ENCODE results near the gene NEK10. TPM values are rescaled to one million over a fixed set of nuclear protein-coding genes. Genes with fewer than 3 reads are reported as not detected.
"Not testable (repeated sequence)": the region's sequence is repeated elsewhere in the genome, so short reads cannot be mapped to it uniquely, and the experiment has no call there.

NEK10 gene, protein sequence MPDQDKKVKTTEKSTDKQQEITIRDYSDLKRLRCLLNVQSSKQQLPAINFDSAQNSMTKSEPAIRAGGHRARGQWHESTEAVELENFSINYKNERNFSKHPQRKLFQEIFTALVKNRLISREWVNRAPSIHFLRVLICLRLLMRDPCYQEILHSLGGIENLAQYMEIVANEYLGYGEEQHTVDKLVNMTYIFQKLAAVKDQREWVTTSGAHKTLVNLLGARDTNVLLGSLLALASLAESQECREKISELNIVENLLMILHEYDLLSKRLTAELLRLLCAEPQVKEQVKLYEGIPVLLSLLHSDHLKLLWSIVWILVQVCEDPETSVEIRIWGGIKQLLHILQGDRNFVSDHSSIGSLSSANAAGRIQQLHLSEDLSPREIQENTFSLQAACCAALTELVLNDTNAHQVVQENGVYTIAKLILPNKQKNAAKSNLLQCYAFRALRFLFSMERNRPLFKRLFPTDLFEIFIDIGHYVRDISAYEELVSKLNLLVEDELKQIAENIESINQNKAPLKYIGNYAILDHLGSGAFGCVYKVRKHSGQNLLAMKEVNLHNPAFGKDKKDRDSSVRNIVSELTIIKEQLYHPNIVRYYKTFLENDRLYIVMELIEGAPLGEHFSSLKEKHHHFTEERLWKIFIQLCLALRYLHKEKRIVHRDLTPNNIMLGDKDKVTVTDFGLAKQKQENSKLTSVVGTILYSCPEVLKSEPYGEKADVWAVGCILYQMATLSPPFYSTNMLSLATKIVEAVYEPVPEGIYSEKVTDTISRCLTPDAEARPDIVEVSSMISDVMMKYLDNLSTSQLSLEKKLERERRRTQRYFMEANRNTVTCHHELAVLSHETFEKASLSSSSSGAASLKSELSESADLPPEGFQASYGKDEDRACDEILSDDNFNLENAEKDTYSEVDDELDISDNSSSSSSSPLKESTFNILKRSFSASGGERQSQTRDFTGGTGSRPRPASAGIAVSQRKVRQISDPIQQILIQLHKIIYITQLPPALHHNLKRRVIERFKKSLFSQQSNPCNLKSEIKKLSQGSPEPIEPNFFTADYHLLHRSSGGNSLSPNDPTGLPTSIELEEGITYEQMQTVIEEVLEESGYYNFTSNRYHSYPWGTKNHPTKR
- total RNA-seq, result 1 to 10 TPM; 4.0 to 6.0 (median 5.4) TPM

DNA sequence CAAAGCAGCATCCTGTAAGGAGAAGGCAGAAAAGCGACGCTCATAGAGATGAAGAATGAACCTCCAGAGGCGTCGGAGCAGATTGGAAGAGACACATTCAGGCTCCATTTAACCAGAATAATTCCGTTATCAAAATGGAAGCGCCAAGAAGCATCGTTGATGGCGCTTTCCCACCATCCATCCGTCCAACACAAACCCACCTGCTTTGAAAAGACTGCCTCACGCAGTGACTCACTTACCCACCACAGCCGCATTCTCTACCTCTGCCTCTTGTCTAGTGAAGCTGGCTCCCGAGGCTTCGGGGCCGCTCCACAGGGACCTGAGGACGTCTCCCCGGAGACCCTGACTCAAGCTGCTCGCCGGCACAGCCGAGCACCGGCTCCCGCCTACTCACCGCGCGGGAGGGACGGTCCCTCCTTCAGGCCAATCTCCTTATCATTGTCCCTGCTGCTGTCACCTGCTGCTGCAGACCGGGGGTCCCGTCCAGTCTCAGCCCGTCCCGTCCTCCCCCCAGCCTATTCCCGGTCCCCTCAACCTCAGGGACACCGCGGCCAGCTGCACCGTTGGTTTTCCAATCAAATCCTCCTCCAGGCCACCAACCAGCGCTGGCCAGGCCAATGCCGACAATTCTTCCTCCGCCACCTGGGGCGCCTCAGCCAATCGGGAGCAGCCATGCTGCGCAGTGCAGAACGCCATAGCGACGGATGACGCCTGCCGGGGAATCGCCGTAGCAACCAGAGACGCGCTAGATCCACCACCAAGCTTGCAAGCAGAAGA, at the start of gene NEK10:
TSS of gene NEK10 (minus strand) at position 553 of the 777 bp plus-strand sequence. CDS start 16,501 bp downstream, outside the sequence.
- no peaks in the 10 kb centered on the region for H3K27me3 ChIP-seq
- H3K36me3 ChIP-seq, result peaks cover 0 to 7% (median 0%) of the 10 kb centered on the region in 3 donors
- no peaks in the 10 kb centered on the region for H3K9me3 ChIP-seq
- peaks cover 0 to 7% (median 0%) of the 10 kb centered on the region in 4 donors for H3K4me1 ChIP-seq
- DNase-seq, result peak; percentile 89 to 96 (median 94)
- H3K27ac ChIP-seq, result peak within 1 kb of the TSS in 1 of 4 donors; percentile 29
- TF ChIP-seq POLR2A (IDR thresholded peaks at IDR 0.05), result no peak
- TF ChIP-seq, protein P1, sequence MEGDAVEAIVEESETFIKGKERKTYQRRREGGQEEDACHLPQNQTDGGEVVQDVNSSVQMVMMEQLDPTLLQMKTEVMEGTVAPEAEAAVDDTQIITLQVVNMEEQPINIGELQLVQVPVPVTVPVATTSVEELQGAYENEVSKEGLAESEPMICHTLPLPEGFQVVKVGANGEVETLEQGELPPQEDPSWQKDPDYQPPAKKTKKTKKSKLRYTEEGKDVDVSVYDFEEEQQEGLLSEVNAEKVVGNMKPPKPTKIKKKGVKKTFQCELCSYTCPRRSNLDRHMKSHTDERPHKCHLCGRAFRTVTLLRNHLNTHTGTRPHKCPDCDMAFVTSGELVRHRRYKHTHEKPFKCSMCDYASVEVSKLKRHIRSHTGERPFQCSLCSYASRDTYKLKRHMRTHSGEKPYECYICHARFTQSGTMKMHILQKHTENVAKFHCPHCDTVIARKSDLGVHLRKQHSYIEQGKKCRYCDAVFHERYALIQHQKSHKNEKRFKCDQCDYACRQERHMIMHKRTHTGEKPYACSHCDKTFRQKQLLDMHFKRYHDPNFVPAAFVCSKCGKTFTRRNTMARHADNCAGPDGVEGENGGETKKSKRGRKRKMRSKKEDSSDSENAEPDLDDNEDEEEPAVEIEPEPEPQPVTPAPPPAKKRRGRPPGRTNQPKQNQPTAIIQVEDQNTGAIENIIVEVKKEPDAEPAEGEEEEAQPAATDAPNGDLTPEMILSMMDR (IDR thresholded peaks at IDR 0.05), result peak in 3 of 6 experiments; percentile 10 to 27 (median 23)
- H3K4me3 ChIP-seq, result peak within 1 kb of the TSS; percentile 44 to 74 (median 62)

DNA sequence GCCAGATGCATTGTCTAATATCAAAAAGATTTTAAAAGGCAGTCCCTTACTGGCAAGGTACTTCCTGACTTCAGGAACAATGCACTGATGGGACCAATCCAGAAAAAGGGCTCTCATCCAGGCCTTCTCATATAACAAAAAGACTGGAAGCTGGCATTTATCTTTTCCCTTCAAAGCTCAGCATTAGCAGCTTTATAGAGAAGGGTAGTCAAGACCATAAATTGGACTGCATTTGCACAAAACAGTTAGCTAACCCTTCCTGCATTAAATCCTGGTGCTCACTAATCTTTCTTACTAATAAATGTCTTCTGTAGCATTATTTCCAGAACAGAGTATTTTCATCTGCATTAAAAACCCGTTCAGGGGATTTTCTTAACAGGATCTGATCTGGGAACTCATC, 46.0 kb upstream of the NEK10 start:
- H3K4me3 ChIP-seq, result no peak overlapping the region
- no peak for DNase-seq
- H3K27ac ChIP-seq, result no peak overlapping the region
- no peaks in the 10 kb centered on the region for H3K4me1 ChIP-seq
- no peaks in the 10 kb centered on the region for H3K27me3 ChIP-seq
- H3K36me3 ChIP-seq, result peaks cover 0 to 69% (median 4%) of the 10 kb centered on the region in 3 donors
- H3K9me3 ChIP-seq, result no peaks in the 10 kb centered on the region
- TF ChIP-seq POLR2A (IDR thresholded peaks at IDR 0.05), result no peak
- TF ChIP-seq, protein P1 (IDR thresholded peaks at IDR 0.05), result no peak

DNA sequence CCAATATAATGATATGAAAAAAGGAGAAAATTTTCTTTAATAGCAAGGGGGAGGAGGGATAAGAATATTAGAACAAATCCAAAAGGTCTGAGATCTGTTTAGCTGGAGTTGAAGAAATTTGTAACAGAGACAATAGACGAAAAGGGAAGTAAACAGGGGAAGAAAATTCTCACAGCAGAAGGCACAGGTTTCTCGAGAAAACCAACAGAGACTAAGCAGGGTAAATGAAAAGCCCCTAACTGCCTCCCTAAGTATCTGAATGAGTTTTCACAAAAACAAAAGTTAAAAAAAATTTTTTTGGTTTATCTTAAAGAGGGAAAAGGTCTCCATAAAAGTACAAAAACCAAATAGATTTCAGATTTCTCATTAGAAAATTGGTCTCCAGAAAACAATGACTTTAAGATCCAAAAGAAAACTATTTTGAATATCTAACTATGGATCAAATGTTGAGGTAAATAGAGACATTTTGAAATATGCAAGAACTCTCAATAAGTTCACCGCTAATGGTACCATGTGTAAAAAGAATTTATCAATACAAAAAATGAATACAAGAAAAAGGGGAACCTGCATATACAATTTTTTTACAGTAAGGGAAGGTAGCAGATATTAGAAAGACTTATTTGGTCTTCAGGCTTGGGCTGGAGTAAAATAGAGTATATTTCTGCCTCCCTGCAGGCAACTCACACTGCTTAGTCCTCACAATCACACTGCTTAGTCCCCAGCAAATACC, 23.9 kb upstream of the NEK10 start:
- Histone ChIP-seq H3K27ac (no peak overlapping the region), H3K9me3 (no peaks in the 10 kb centered on the region), H3K27me3 (no peaks in the 10 kb centered on the region), H3K4me1 (no peaks in the 10 kb centered on the region), H3K36me3 (peaks cover 0 to 82% (median 0%) of the 10 kb centered on the region in 3 donors), H3K4me3 (no peak overlapping the region)
- DNase-seq, result no peak
- TF ChIP-seq POLR2A (IDR thresholded peaks at IDR 0.05), result no peak

DNA sequence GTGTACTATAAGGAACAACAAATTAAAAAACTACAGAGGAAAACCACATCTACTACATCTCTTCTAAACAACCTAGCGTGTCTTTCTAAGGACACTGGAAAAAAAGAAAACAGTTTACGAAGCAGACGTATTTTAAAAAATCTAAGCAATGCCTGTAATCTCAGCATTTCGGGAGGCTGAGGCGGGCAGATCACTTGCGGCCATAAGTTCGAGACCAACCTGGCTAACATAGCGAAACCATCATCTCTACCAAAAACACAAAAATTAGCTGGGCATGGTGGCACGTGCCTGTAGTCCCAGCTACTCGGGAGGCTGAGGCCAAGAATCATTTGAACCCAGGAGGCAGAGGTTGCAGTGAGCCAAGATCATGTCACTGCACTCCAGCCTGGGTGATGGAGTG, 23.2 kb upstream of the NEK10 start:
- not testable (repeated sequence) for H3K4me1 ChIP-seq, H3K4me3 ChIP-seq, H3K9me3 ChIP-seq, H3K27me3 ChIP-seq, H3K27ac ChIP-seq, DNase-seq
- H3K36me3 ChIP-seq, result peaks cover 0 to 80% (median 0%) of the 10 kb centered on the region in 3 donors

DNA sequence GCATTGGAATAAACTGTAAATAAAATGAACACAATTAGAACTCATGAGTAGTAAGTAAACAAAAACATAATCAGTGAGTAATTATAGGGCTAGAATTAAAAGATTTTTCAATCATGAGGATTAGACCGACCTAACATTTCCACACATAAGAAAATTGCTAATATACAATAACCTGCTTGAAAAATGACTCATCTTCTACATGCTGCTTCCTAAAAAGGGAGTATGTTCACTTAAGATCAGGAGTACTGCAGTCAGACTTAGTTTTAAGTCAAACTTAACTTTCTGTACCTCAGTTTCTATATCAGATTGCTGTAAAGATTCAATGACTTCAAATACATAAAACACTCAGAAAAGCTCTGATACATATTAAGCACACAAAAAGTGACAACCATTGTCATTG, 22.6 kb upstream of the NEK10 start:
- Histone ChIP-seq H3K27ac (no peak overlapping the region), H3K36me3 (peaks cover 0 to 78% (median 0%) of the 10 kb centered on the region in 3 donors), H3K4me1 (no peaks in the 10 kb centered on the region), H3K9me3 (no peaks in the 10 kb centered on the region), H3K4me3 (no peak overlapping the region), H3K27me3 (no peaks in the 10 kb centered on the region)
- no peak for DNase-seq
- TF ChIP-seq, protein P1 (IDR thresholded peaks at IDR 0.05), result no peak
- TF ChIP-seq POLR2A (IDR thresholded peaks at IDR 0.05), result no peak
